BLaER1 treated with 17β-estradiol and CSF1 and Interleukin-3, amounts not matched to agents 10 nM and 100 nM (cell line): ENCODE data around the gene ITGB7.
A peak's percentile ranks its signal among the peaks of the same experiment; 100 is the strongest.

ENCODE experiments used
- H3K27ac ChIP-seq, 11 experiments: shearing (Covaris generic); formaldehyde crosslinking; 2 replicates each; pipeline ENCODE4 v1.8.1; 2022
- H3K27me3 ChIP-seq, 11 experiments: shearing (Covaris generic); formaldehyde crosslinking; 2 replicates each; pipeline ENCODE4 v1.8.1; 2022
- H3K36me3 ChIP-seq, 11 experiments: shearing (Covaris generic); formaldehyde crosslinking; 2 replicates each; pipeline ENCODE4 v1.8.1; 2022
- H3K4me1 ChIP-seq, 10 experiments: shearing (Covaris generic); formaldehyde crosslinking; 2 replicates each; pipeline ENCODE4 v1.8.1; 2022
- H3K4me2 ChIP-seq, 11 experiments: shearing (Covaris generic); formaldehyde crosslinking; 2 replicates each; pipeline ENCODE4 v1.8.1; 2022
- H3K4me3 ChIP-seq, 10 experiments: shearing (Covaris generic); formaldehyde crosslinking; 2 replicates each; pipeline ENCODE4 v1.8.1; 2022
- H3K9ac ChIP-seq, 11 experiments: shearing (Covaris generic); formaldehyde crosslinking; 2 replicates each; pipeline ENCODE4 v1.8.1; 2022
- H3K9me3 ChIP-seq, 11 experiments: shearing (Covaris generic); formaldehyde crosslinking; replicated peaks in 1 of 11; 2 replicates each; pipeline ENCODE4 v1.8.1; 2022
- H4K20me1 ChIP-seq, 11 experiments: shearing (Covaris generic); formaldehyde crosslinking; 2 replicates each; pipeline ENCODE4 v1.8.1; 2022
- Cebpa-rat ChIP-seq, 11 experiments: shearing (Covaris generic); IDR thresholded peaks; 2 replicates each; pipeline ENCODE4 v1.8.1; 2022

ITGB7 gene

GRCh38 chr12:53244337-53244736 is 37.3 kb upstream of the ITGB7 start:
- Histone ChIP-seq H3K27me3 (no peaks in the 10 kb centered on the region), H3K36me3 (no peaks in the 10 kb centered on the region), H3K4me3 (no peak overlapping the region), H3K9ac (no peak overlapping the region), H3K9me3 (no peaks in the 10 kb centered on the region), H4K20me1 (no peaks in the 10 kb centered on the region), H3K4me1 (peaks cover 0 to 35% (median 18%) of the 10 kb centered on the region in 10 experiments; a peak in 15 of 20 replicates), H3K27ac (no peak overlapping the region), H3K4me2 (peak overlapping the region in 8 of 11 experiments; percentile 5 to 73 (median 48); a peak in 12 of 22 replicates)
- no peak for TF ChIP-seq Cebpa-rat (IDR thresholded peaks at IDR 0.05)

DNA sequence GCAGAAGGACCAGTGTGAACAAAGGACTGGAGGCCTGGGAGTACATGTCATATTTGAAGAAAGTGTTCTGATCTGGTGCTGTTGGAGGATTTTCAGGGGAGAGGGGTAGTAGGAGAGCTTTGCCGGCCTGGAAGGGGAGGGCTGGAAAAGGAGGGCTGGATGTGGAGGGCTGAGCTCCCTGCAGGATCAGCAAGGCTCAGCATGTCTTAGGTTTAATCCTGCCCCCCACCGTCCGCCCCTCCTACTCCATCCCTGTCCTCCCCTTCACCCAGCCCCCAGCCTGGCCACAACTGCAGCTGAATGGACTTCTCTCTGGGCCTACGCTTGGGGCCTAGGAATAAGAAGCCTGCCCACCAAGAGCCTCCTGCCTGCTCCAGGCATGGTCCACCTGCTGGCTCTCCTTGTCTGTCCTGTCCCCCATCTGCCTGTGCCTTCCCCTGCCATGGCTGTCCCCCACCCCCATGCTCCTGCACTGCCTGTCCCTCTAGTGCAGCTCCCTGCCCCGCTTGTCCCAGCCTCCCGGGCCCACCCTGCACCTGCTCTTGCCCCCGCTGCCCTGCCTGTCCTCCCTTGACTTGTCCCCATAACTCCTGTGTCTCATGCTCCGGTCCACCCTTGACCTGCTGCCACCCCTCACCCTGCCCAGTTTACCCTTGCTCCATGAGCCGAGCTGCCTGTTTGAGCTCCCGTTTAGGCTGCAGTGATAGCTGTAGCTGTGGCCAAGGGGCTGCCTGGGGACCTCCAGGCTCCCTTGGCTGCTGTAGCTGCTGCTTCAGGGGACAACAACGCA is 34.8 kb upstream of the ITGB7 start:
- H3K27ac ChIP-seq, result no peak overlapping the region
- H3K4me3 ChIP-seq, result no peak overlapping the region
- H3K9me3 ChIP-seq, result no peaks in the 10 kb centered on the region
- no peak for TF ChIP-seq Cebpa-rat (IDR thresholded peaks at IDR 0.05)
- H4K20me1 ChIP-seq, result no peaks in the 10 kb centered on the region
- no peaks in the 10 kb centered on the region for H3K36me3 ChIP-seq
- no peak overlapping the region for H3K9ac ChIP-seq
- no peak overlapping the region for H3K4me2 ChIP-seq
- no peaks in the 10 kb centered on the region for H3K27me3 ChIP-seq
- H3K4me1 ChIP-seq, result peaks cover 3 to 31% (median 16%) of the 10 kb centered on the region in 10 experiments

GRCh38 chr12:53239643-53240258 is 32.7 kb upstream of the ITGB7 start:
- H3K27ac ChIP-seq, result no peak overlapping the region
- TF ChIP-seq Cebpa-rat (IDR thresholded peaks at IDR 0.05), result no peak
- no peak overlapping the region for H3K4me3 ChIP-seq
- H3K4me1 ChIP-seq, result peaks cover 23 to 45% (median 33%) of the 10 kb centered on the region in 10 experiments
- H4K20me1 ChIP-seq, result no peaks in the 10 kb centered on the region
- H3K9me3 ChIP-seq, result no peaks in the 10 kb centered on the region
- H3K27me3 ChIP-seq, result no peaks in the 10 kb centered on the region
- H3K4me2 ChIP-seq, result no peak overlapping the region
- H3K9ac ChIP-seq, result no peak overlapping the region
- H3K36me3 ChIP-seq, result no peaks in the 10 kb centered on the region

- Histone ChIP-seq H3K4me3 (no peak overlapping the region), H3K36me3 (no peaks in the 10 kb centered on the region), H3K9ac (peak overlapping the region in 4 of 11 experiments; percentile 8 to 59 (median 22); a peak in 2 of 22 replicates), H3K4me2 (peak overlapping the region; percentile 67 to 97 (median 88)), H3K27ac (peak overlapping the region in 1 of 11 experiments; percentile 27; a peak in 1 of 22 replicates), H3K4me1 (peaks cover 51 to 62% (median 54%) of the 10 kb centered on the region in 10 experiments), H4K20me1 (no peaks in the 10 kb centered on the region), H3K27me3 (no peaks in the 10 kb centered on the region), H3K9me3 (no peaks in the 10 kb centered on the region)
- TF ChIP-seq Cebpa-rat (IDR thresholded peaks at IDR 0.05), result no peak
These were observed 29.5 kb upstream of the ITGB7 start for GRCh38 chr12:53236443-53237111.

DNA sequence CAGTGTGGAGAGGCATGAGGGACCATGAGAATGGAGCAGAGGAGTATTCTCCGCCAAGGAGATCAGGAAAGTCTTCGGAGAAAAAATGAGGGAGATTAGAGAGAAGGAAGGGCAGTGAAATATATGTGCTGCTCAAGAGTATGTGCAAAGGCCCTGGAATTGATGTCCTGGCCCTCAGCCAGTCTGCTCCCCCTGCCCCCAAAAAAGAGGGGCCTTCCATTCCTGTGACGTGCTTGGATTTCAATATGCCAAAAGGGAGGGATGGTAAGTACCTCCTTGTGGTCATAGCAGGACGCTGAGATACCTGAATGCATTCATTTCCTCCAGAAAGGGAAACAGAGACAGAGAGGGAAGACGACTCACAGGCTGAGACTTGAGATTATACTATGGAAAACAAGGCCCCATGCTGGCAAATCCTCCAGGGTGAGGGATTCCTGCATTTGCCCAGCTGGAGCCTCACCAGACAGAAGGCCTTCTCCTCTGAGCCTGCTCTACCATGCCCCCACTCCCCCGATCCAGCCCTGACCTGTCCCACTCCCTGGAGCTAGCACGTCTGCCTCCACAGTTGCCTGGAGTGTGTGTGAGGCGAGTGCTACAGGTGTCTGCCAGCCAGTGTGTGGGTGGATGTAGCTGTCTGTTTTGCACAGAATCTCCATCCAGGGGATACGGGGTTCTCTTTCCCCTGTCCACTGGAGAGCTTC is 28.8 kb upstream of the ITGB7 start:
- peak overlapping the region; percentile 67 to 98 (median 95) for H3K4me2 ChIP-seq
- no peak for TF ChIP-seq Cebpa-rat (IDR thresholded peaks at IDR 0.05)
- no peaks in the 10 kb centered on the region for H3K9me3 ChIP-seq
- peak overlapping the region in 1 of 11 experiments; percentile 27; a peak in 1 of 22 replicates for H3K27ac ChIP-seq
- H3K4me3 ChIP-seq, result no peak overlapping the region
- no peaks in the 10 kb centered on the region for H3K36me3 ChIP-seq
- H4K20me1 ChIP-seq, result no peaks in the 10 kb centered on the region
- H3K27me3 ChIP-seq, result no peaks in the 10 kb centered on the region
- H3K9ac ChIP-seq, result peak overlapping the region in 4 of 11 experiments; percentile 8 to 59 (median 22); a peak in 2 of 22 replicates
- H3K4me1 ChIP-seq, result peaks cover 56 to 65% (median 60%) of the 10 kb centered on the region in 10 experiments

DNA sequence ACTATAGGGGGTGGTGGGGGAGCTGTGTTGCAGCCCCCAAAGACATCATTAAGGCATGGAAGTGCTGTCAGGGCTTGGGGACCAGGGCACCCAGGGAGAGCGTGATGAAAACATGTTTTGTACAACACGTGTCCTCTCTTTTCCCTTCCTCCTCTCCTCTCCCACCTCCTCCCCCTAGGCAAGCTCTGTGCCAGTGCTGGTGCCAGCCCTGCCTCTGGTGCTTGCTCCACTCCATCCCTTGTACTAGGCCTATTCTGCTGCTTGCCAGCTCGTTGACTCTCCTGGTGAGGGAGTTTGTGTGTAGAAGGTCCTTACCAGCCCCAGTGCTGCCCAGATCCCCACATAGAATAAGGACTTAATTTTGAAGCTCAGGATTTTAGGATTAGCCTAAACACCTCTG is 28.1 kb upstream of the ITGB7 start:
- peak overlapping the region; percentile 20 to 98 (median 95); a peak in 19 of 22 replicates for H3K4me2 ChIP-seq
- 0 out of 22 replicates have a peak overlapping the region, but pooled peaks of 1 of the 11 experiments have one; percentile 70 for H3K9ac ChIP-seq

DNA sequence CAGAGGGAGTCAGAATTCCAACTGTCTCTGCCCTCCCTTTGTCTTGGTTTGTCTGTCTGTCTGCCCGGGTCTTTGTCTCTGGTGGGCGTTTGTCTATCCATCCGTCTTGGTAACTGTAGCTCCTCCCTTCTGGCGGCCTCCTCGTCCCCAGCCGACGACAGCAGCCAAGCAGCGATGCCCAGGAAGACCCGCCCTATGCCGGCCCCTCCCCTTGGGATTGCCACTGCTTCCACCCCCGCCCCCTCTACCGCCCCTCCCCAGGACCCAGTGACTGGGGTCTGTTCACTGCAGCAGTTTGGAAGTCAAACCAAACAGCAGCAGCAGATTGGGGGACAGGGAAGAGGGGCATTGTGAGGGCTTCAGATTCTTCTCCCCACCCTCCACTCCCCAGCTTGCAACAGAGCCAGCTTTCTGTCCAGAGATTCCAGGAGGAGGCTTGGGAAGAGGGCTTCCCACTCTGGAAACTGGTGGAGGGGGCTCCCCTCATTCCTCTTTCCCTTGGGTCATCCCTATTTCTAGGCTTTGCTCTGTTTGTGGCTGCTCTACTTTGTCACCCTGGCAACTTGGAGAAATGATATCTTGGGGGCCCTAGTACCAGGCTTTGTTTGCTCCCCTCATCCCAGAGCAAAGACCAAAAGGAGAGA is 27.3 kb upstream of the ITGB7 start:
- H3K36me3 ChIP-seq, result no peaks in the 10 kb centered on the region
- no peaks in the 10 kb centered on the region for H3K27me3 ChIP-seq
- H3K9ac ChIP-seq, result peak overlapping the region in 7 of 11 experiments; percentile 28 to 75 (median 71); a peak in 11 of 22 replicates
- no peaks in the 10 kb centered on the region for H3K9me3 ChIP-seq
- peak overlapping the region in 8 of 11 experiments; percentile 12 to 51 (median 29); a peak in 11 of 22 replicates for H3K27ac ChIP-seq
- H3K4me1 ChIP-seq, result peaks cover 60 to 74% (median 68%) of the 10 kb centered on the region in 10 experiments
- peak overlapping the region in 4 of 10 experiments; percentile 11 to 66 (median 19); a peak in 5 of 20 replicates for H3K4me3 ChIP-seq
- no peaks in the 10 kb centered on the region for H4K20me1 ChIP-seq
- H3K4me2 ChIP-seq, result peak overlapping the region; percentile 88 to 99 (median 95)
- no peak for TF ChIP-seq Cebpa-rat (IDR thresholded peaks at IDR 0.05)

More for the DNA sequence above, 28.1 kb upstream of the ITGB7 start:
- H4K20me1 ChIP-seq, result no peaks in the 10 kb centered on the region
- no peak overlapping the region; a peak in 1 of 22 replicates for H3K27ac ChIP-seq
- peaks cover 58 to 66% (median 63%) of the 10 kb centered on the region in 10 experiments for H3K4me1 ChIP-seq
- no peak overlapping the region for H3K4me3 ChIP-seq
- no peaks in the 10 kb centered on the region for H3K27me3 ChIP-seq
- no peaks in the 10 kb centered on the region for H3K36me3 ChIP-seq
- H3K9me3 ChIP-seq, result no peaks in the 10 kb centered on the region
- TF ChIP-seq Cebpa-rat (IDR thresholded peaks at IDR 0.05), result no peak

DNA sequence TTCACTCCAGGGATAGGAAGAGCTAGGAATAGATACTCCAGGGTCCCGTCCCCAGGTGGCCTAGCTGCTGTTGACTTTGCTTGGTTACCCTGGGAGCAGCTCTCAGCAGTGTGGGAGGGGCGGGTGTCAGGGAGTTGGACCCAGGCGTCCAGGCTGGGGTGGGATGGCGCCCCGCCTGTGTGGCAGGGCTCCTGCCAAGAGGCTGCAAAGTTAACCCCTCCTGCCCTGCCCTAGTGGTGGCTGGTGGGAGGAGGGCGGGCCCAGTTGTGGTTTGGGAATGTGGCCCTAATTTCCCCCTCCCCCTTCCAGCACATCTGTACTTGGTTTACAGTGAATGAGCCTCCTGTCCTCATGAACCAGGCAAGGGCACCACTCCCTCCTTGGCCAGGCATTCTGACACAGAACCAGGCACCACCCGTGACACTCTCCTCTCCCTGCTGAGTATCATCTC is 26.6 kb upstream of the ITGB7 start:
- Histone ChIP-seq H3K27me3 (no peaks in the 10 kb centered on the region), H3K9ac (peak overlapping the region in 8 of 11 experiments; percentile 28 to 75 (median 71); a peak in 12 of 22 replicates), H3K4me2 (peak overlapping the region; percentile 88 to 99 (median 95)), H3K27ac (peak overlapping the region in 9 of 11 experiments; percentile 2 to 51 (median 28); a peak in 12 of 22 replicates), H4K20me1 (no peaks in the 10 kb centered on the region), H3K36me3 (no peaks in the 10 kb centered on the region), H3K4me3 (peak overlapping the region in 7 of 10 experiments; percentile 11 to 73 (median 58); a peak in 10 of 20 replicates), H3K4me1 (peaks cover 60 to 80% (median 71%) of the 10 kb centered on the region in 10 experiments), H3K9me3 (no peaks in the 10 kb centered on the region)
- TF ChIP-seq Cebpa-rat (IDR thresholded peaks at IDR 0.05), result no peak
